HCEC 1CT (cell line): Measurements from ENCODE around the gene PLA2G4A.

Experiments
- DNase-seq: peaks from one replicate; pipeline ENCODE4 v3.0.0-alpha.2; 2017

PLA2G4A gene

GRCh38 chr1:186834399-186834958 is 5.7 kb downstream of the PLA2G4A start:
- DNase-seq, result no peak

- no peak for DNase-seq
Measured at GRCh38 chr1:186835448-186835847, 6.7 kb downstream of the PLA2G4A start.

GRCh38 chr1:186837806-186838205 is 9.1 kb downstream of the PLA2G4A start:
- DNase-seq, result no peak

GRCh38 chr1:186838380-186839040 is 9.8 kb downstream of the PLA2G4A start:
- no peak for DNase-seq

- DNase-seq, result peak; percentile 33
Measured at GRCh38 chr1:186839041-186839400, 10.3 kb downstream of the PLA2G4A start.

- DNase-seq, result no peak
Measured at GRCh38 chr1:186841599-186841998, 12.8 kb downstream of the PLA2G4A start.

- no peak for DNase-seq
Measured at GRCh38 chr1:186842547-186842946, 13.8 kb downstream of the PLA2G4A start.

- no peak for DNase-seq
Measured at GRCh38 chr1:186843226-186843625, 14.5 kb downstream of the PLA2G4A start.

GRCh38 chr1:186843931-186844330 is 15.2 kb downstream of the PLA2G4A start:
- DNase-seq, result no peak

- no peak for DNase-seq
Measured at GRCh38 chr1:186845576-186846210, 16.9 kb downstream of the PLA2G4A start.

- no peak for DNase-seq
Measured at GRCh38 chr1:186848509-186849130, 19.9 kb downstream of the PLA2G4A start.

GRCh38 chr1:186849271-186849671 is 20.5 kb downstream of the PLA2G4A start:
- DNase-seq, result no peak

- no peak for DNase-seq
Measured at GRCh38 chr1:186849826-186850225, 21.1 kb downstream of the PLA2G4A start.

GRCh38 chr1:186854102-186854501 is 25.4 kb downstream of the PLA2G4A start:
- DNase-seq, result no peak

GRCh38 chr1:186858923-186859322 is 30.2 kb downstream of the PLA2G4A start:
- no peak for DNase-seq

- no peak for DNase-seq
Measured at GRCh38 chr1:186859995-186860394, 31.2 kb downstream of the PLA2G4A start.

- DNase-seq, result no peak
Measured at GRCh38 chr1:186864296-186864695, 35.5 kb downstream of the PLA2G4A start.

GRCh38 chr1:186865253-186865652 is 36.5 kb downstream of the PLA2G4A start:
- no peak for DNase-seq

- no peak for DNase-seq
Measured at GRCh38 chr1:186865857-186866256, 37.1 kb downstream of the PLA2G4A start.

- no peak for DNase-seq
Measured at GRCh38 chr1:186869526-186870228, 40.9 kb downstream of the PLA2G4A start.

GRCh38 chr1:186871784-186872183 is 43.0 kb downstream of the PLA2G4A start:
- DNase-seq, result no peak

- no peak for DNase-seq
Measured at GRCh38 chr1:186872291-186872690, 43.5 kb downstream of the PLA2G4A start.

- DNase-seq, result no peak
Measured at GRCh38 chr1:186873687-186874086, 44.9 kb downstream of the PLA2G4A start.
